ENCODE results near the gene LRRC49.
"Not testable (repeated sequence)": the region's sequence is repeated elsewhere in the genome, so short reads cannot be mapped to it uniquely, and the experiment has no call there.

Gene LRRC49

DNA sequence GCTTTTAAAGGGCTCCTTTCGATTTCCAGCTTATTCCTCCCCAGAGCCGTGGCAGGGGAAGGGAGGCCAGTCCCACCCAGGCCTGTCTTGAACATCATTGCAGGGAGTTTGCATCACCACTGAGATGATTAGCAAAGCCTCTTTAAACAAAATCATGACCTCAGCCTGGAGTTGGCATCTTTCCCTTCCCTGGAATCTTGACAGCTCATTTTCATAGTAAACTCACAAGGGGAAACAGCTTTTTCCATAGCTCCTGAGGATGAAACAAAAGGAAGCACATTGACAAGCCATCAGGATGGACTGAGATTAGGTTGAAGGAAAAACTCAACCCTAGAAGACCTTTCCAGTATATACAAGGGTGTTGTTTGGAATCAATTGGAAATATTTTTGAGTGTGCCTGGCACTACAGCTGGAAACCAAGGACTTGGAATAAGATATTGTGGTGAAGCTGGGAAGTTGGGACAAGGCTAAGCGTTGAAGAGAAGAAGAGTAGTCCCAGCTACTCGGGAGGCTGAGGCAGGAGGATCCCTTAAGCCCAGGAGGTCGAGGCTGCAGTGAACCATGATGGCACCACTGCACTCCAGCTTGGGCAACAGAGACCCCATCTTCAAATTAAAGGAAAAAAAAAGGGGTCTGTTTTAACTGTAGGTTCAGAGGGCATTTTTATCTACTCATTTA is 35.6 kb upstream of the LRRC49 start:
- Histone ChIP-seq H3K9me3 (ENCODE audit: insufficient read depth, low read depth, low read length) (no peaks in the 10 kb centered on the region), H3K4me1 (ENCODE audit: insufficient read depth, low read length, poor library complexity, severe bottlenecking) (peaks cover 12% of the 10 kb centered on the region), H3K79me2 (ENCODE audit: insufficient read depth, low read length) (peaks cover 3% of the 10 kb centered on the region; the same call in 1 of the 2 replicates), H3K9me2 (replicated peaks; ENCODE audit: low read depth, low read length) (no peaks in the 10 kb centered on the region), H3K27me3 (ENCODE audit: insufficient read depth, low read length, poor library complexity, severe bottlenecking) (no peaks in the 10 kb centered on the region), H3K4me2 (ENCODE audit: low read depth, low read length, poor library complexity, severe bottlenecking) (no peak overlapping the region), H3K36me3 (ENCODE audit: insufficient read depth, low read length) (no peaks in the 10 kb centered on the region), H3K4me3 (ENCODE audit: low read length, poor library complexity, severe bottlenecking) (no peak overlapping the region), H2AFZ (ENCODE audit: low read length) (no peak overlapping the region), H3F3A (ENCODE audit: low read depth) (no peaks in the 10 kb centered on the region), H4K20me1 (ENCODE audit: insufficient read depth, low read length, poor library complexity, severe bottlenecking) (no peaks in the 10 kb centered on the region), H3K9ac (ENCODE audit: low read depth, low read length, poor library complexity, severe bottlenecking) (no peak overlapping the region)
- no peak for TF ChIP-seq EZH2phosphoT487 (IDR thresholded peaks at IDR 0.05; ENCODE audit: borderline replicate concordance)
- TF ChIP-seq, protein P1, sequence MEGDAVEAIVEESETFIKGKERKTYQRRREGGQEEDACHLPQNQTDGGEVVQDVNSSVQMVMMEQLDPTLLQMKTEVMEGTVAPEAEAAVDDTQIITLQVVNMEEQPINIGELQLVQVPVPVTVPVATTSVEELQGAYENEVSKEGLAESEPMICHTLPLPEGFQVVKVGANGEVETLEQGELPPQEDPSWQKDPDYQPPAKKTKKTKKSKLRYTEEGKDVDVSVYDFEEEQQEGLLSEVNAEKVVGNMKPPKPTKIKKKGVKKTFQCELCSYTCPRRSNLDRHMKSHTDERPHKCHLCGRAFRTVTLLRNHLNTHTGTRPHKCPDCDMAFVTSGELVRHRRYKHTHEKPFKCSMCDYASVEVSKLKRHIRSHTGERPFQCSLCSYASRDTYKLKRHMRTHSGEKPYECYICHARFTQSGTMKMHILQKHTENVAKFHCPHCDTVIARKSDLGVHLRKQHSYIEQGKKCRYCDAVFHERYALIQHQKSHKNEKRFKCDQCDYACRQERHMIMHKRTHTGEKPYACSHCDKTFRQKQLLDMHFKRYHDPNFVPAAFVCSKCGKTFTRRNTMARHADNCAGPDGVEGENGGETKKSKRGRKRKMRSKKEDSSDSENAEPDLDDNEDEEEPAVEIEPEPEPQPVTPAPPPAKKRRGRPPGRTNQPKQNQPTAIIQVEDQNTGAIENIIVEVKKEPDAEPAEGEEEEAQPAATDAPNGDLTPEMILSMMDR (conservative IDR thresholded peaks at IDR 0.05; ENCODE audit: low read length) = no peak

DNA sequence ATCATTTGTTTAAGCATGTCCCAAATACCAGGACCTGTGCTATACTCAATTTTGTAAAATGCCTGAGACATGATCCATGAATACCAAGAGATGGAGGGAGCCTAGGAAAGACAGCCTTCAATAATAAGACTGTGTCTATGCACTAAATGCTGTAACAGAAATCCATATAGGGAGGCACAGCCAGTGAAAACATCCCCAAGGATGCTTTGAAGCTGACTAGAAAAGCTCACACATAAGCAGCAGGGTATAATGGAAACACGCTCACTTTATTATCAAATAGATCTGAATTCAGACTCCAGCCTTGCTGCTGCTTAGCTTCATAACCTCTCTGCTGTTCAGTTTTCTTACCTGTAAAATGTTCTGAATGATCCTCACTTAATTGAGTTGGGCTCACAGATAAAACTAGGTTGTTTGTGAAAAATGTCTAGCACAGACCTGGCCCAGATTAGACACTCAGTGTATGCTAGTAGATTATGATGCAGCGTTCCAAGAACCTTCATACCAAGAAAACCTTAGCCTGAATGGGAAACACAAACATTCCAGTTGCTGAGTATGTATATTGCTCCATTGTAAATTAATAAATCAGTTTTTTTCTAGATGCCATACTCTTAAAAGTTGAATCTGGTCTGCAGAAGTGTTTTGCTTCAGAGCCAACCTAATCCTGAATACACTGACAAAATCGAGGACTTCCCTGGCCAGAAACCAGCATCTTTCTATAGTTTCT is 34.9 kb upstream of the LRRC49 start:
- no peak overlapping the region for H3K4me3 ChIP-seq (ENCODE audit: low read length, poor library complexity, severe bottlenecking)
- no peaks in the 10 kb centered on the region for H3K9me2 ChIP-seq (replicated peaks; ENCODE audit: low read depth, low read length)
- H2AFZ ChIP-seq (ENCODE audit: low read length) = no peak overlapping the region
- peaks cover 3% of the 10 kb centered on the region; the same call in 1 of the 2 replicates for H3K79me2 ChIP-seq (ENCODE audit: insufficient read depth, low read length)
- H3K9ac ChIP-seq (ENCODE audit: low read depth, low read length, poor library complexity, severe bottlenecking) = no peak overlapping the region
- H3K4me1 ChIP-seq (ENCODE audit: insufficient read depth, low read length, poor library complexity, severe bottlenecking) = peaks cover 9% of the 10 kb centered on the region
- H3K9me3 ChIP-seq (ENCODE audit: insufficient read depth, low read depth, low read length) = no peaks in the 10 kb centered on the region
- no peak for TF ChIP-seq EZH2phosphoT487 (IDR thresholded peaks at IDR 0.05; ENCODE audit: borderline replicate concordance)
- TF ChIP-seq, protein P1 (conservative IDR thresholded peaks at IDR 0.05; ENCODE audit: low read length) = no peak
- no peaks in the 10 kb centered on the region for H3K27me3 ChIP-seq (ENCODE audit: insufficient read depth, low read length, poor library complexity, severe bottlenecking)
- H3K4me2 ChIP-seq (ENCODE audit: low read depth, low read length, poor library complexity, severe bottlenecking) = no peak overlapping the region
- H3K36me3 ChIP-seq (ENCODE audit: insufficient read depth, low read length) = no peaks in the 10 kb centered on the region
- no peaks in the 10 kb centered on the region for H4K20me1 ChIP-seq (ENCODE audit: insufficient read depth, low read length, poor library complexity, severe bottlenecking)
- no peaks in the 10 kb centered on the region for H3F3A ChIP-seq (ENCODE audit: low read depth)

DNA sequence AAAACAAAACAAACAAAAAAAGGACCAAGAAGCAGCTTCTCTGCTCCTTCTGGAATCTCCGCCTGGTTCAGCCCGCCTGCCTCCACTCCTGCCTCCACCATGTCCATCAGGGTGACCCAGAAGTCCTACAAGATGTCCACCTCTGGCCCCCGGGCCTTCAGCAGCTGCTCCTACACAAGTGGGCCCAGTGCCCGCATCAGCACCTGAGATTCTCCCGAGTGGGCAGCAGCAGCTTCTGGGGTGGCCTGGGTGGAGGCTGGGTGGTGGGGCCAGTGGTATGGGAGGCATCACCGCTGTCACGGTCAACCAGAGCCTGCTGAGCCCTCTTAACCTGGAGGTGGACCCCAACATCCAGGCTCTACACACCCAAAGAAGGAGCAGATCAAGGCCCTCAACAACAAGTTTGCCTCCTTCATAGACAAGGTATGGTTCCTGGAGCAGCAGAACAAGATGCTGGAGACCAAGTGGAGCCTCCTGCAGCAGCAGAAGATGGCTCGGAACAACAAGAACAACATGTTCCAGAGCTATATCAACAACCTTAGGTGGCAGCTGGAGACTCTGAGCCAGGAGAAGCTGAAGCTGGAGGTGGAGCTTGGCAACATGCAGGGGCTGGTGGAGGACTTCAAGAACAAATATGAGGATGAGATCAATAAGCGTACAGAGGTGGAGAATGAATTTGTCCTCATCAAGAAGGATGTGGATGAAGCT is 33.9 kb upstream of the LRRC49 start:
- not testable (repeated sequence) for H2AFZ ChIP-seq (ENCODE audit: low read length); H3K9ac ChIP-seq (ENCODE audit: low read depth, low read length, poor library complexity, severe bottlenecking); H3K4me1 ChIP-seq (ENCODE audit: insufficient read depth, low read length, poor library complexity, severe bottlenecking); H3F3A ChIP-seq (ENCODE audit: low read depth); H3K79me2 ChIP-seq (ENCODE audit: insufficient read depth, low read length); H3K9me3 ChIP-seq (ENCODE audit: insufficient read depth, low read depth, low read length); H4K20me1 ChIP-seq (ENCODE audit: insufficient read depth, low read length, poor library complexity, severe bottlenecking); H3K36me3 ChIP-seq (ENCODE audit: insufficient read depth, low read length); H3K9me2 ChIP-seq (replicated peaks; ENCODE audit: low read depth, low read length); H3K27me3 ChIP-seq (ENCODE audit: insufficient read depth, low read length, poor library complexity, severe bottlenecking); H3K4me3 ChIP-seq (ENCODE audit: low read length, poor library complexity, severe bottlenecking); H3K4me2 ChIP-seq (ENCODE audit: low read depth, low read length, poor library complexity, severe bottlenecking)

All from Loucy (cell line).